ENCODE data around the gene VPREB3.
A peak's percentile ranks its signal among the peaks of the same experiment; 100 is the strongest.

VPREB3 gene

GRCh38 chr22:23750714-23751440, 3.3 kb downstream of the VPREB3 start, which contains the start of gene ZNF70:
ZNF70 (minus strand) TSS chr22:23751112; CDS start chr22:23745140, 5,972 bp downstream.
- no peak for TF ChIP-seq EZH2 (IDR thresholded peaks at IDR 0.05; ENCODE audit: borderline replicate concordance, low read length)
- TF ChIP-seq CTCF (IDR thresholded peaks at IDR 0.05; ENCODE audit: low read length), result peak; percentile 27; the same call in 1 of the 2 replicates
- Histone ChIP-seq H3K9ac (ENCODE audit: low read length) (peak within 1 kb of the TSS; percentile 97), H3K79me2 (ENCODE audit: insufficient read depth, low read length) (no peaks in the 10 kb centered on the region), H3K27me3 (ENCODE audit: insufficient read depth, low read length) (no peaks in the 10 kb centered on the region), H3K9me2 (ENCODE audit: low read depth, low read length) (no peaks in the 10 kb centered on the region), H3K9me3 (ENCODE audit: low read length) (no peaks in the 10 kb centered on the region), H2AFZ (ENCODE audit: low read length) (no peak within 1 kb of the TSS), H3F3A (ENCODE audit: insufficient read depth, low read length) (peaks cover 4% of the 10 kb centered on the region; the same call in 1 of the 2 replicates), H3K36me3 (ENCODE audit: insufficient read depth, low read length) (no peaks in the 10 kb centered on the region), H3K4me1 (ENCODE audit: insufficient read depth, low read length, severe bottlenecking) (peaks cover 57% of the 10 kb centered on the region), H3K4me3 (ENCODE audit: low read depth, low read length, poor library complexity, severe bottlenecking) (peak within 1 kb of the TSS; percentile 94), H3K4me2 (ENCODE audit: low read length) (peak within 1 kb of the TSS; percentile 98), H3K27ac (ENCODE audit: low read depth, low read length, poor library complexity, severe bottlenecking) (peak within 1 kb of the TSS; percentile 94), H4K20me1 (ENCODE audit: insufficient read depth, low read length) (no peaks in the 10 kb centered on the region)

- Histone ChIP-seq H3K27me3 (ENCODE audit: insufficient read depth, low read length) (no peaks in the 10 kb centered on the region), H3K9me3 (ENCODE audit: low read length) (no peaks in the 10 kb centered on the region), H3K4me2 (ENCODE audit: low read length) (peak overlapping the region; percentile 98), H3K9ac (ENCODE audit: low read length) (peak overlapping the region; percentile 67), H3K79me2 (ENCODE audit: insufficient read depth, low read length) (no peaks in the 10 kb centered on the region), H3K4me3 (ENCODE audit: low read depth, low read length, poor library complexity, severe bottlenecking) (peak overlapping the region; percentile 94), H3K27ac (ENCODE audit: low read depth, low read length, poor library complexity, severe bottlenecking) (peak overlapping the region; percentile 1), H3K4me1 (ENCODE audit: insufficient read depth, low read length, severe bottlenecking) (peaks cover 51% of the 10 kb centered on the region), H3F3A (ENCODE audit: insufficient read depth, low read length) (no peaks in the 10 kb centered on the region), H3K36me3 (ENCODE audit: insufficient read depth, low read length) (0 out of 2 replicates have a peak, but pooled peaks cover under 1% of the 10 kb centered on the region), H3K9me2 (ENCODE audit: low read depth, low read length) (no peaks in the 10 kb centered on the region), H2AFZ (ENCODE audit: low read length) (no peak overlapping the region), H4K20me1 (ENCODE audit: insufficient read depth, low read length) (no peaks in the 10 kb centered on the region)
- no peak for TF ChIP-seq EZH2 (IDR thresholded peaks at IDR 0.05; ENCODE audit: borderline replicate concordance, low read length)
- no peak for TF ChIP-seq CTCF (IDR thresholded peaks at IDR 0.05; ENCODE audit: low read length)
Observed at GRCh38 chr22:23750367-23750713, 3.9 kb downstream of the VPREB3 start.

GRCh38 chr22:23749841-23750301, 4.4 kb downstream of the VPREB3 start:
- Histone ChIP-seq H3K79me2 (ENCODE audit: insufficient read depth, low read length) (no peaks in the 10 kb centered on the region), H3K4me3 (ENCODE audit: low read depth, low read length, poor library complexity, severe bottlenecking) (peak overlapping the region; percentile 94), H3K9ac (ENCODE audit: low read length) (peak overlapping the region; percentile 67; the same call in 1 of the 2 replicates), H3K36me3 (ENCODE audit: insufficient read depth, low read length) (peaks cover 5% of the 10 kb centered on the region), H3K9me3 (ENCODE audit: low read length) (no peaks in the 10 kb centered on the region), H3K27ac (ENCODE audit: low read depth, low read length, poor library complexity, severe bottlenecking) (no peak overlapping the region), H4K20me1 (ENCODE audit: insufficient read depth, low read length) (no peaks in the 10 kb centered on the region), H3K4me1 (ENCODE audit: insufficient read depth, low read length, severe bottlenecking) (peaks cover 46% of the 10 kb centered on the region), H3F3A (ENCODE audit: insufficient read depth, low read length) (no peaks in the 10 kb centered on the region), H3K4me2 (ENCODE audit: low read length) (peak overlapping the region; percentile 98), H3K27me3 (ENCODE audit: insufficient read depth, low read length) (no peaks in the 10 kb centered on the region), H3K9me2 (ENCODE audit: low read depth, low read length) (no peaks in the 10 kb centered on the region), H2AFZ (ENCODE audit: low read length) (no peak overlapping the region)
- TF ChIP-seq CTCF (IDR thresholded peaks at IDR 0.05; ENCODE audit: low read length), result no peak
- TF ChIP-seq EZH2 (IDR thresholded peaks at IDR 0.05; ENCODE audit: borderline replicate concordance, low read length), result no peak
